Glutamatergic neuron (in vitro differentiated cells): ENCODE results near the gene OBP2A. TPM values are rescaled to one million over a fixed set of nuclear protein-coding genes. Genes with fewer than 3 reads are reported as not detected.

Experiments
- DNase-seq: peaks from one replicate; pipeline ENCODE4 v3.0.0; 2022
- H3K27ac Mint-ChIP-seq: one replicate; pipeline ENCODE4 v1.8.0; 2020; ENCODE audit warnings: mild to moderate bottlenecking, mixed read lengths, inconsistent platforms; ENCODE audit not compliant: unreplicated experiment
- H3K27me3 Mint-ChIP-seq: one replicate; pipeline ENCODE4 v1.8.0; 2020; ENCODE audit warnings: mild to moderate bottlenecking, moderate library complexity, mixed read lengths, inconsistent platforms; ENCODE audit not compliant: unreplicated experiment
- H3K36me3 Mint-ChIP-seq: one replicate; pipeline ENCODE4 v1.8.0; 2020; ENCODE audit warnings: mild to moderate bottlenecking, mixed read lengths, inconsistent platforms; ENCODE audit not compliant: unreplicated experiment
- H3K4me1 Mint-ChIP-seq: one replicate; pipeline ENCODE4 v1.8.0; 2020; ENCODE audit warnings: mild to moderate bottlenecking, low read depth, mixed read lengths, inconsistent platforms; ENCODE audit not compliant: unreplicated experiment
- H3K4me3 Mint-ChIP-seq: one replicate; pipeline ENCODE4 v1.8.0; 2020; ENCODE audit warnings: mild to moderate bottlenecking, mixed read lengths, inconsistent platforms; ENCODE audit not compliant: unreplicated experiment
- H3K9me3 Mint-ChIP-seq: one replicate; pipeline ENCODE4 v1.8.0; 2020; ENCODE audit warnings: mild to moderate bottlenecking, moderate library complexity, mixed read lengths, inconsistent platforms; ENCODE audit not compliant: unreplicated experiment
- CTCF ChIP-seq: fragments of 200-600 bp; sonication (generic); IDR thresholded peaks from one replicate; pipeline ENCODE4 v1.5.0; 2021; ENCODE audit not compliant: partially characterized antibody, unreplicated experiment
- total RNA-seq: library from RNA; stranded (reverse); fragmentation: NEBNext Ultra II Directional; extraction: Animal tissue kit (Norgen Biotek cat#: 25700); gene quantifications from one replicate; pipeline ENCODE4 v1.2.1, GENCODE V29; 2021; ENCODE audit not compliant: unreplicated experiment

OBP2A gene
- total RNA-seq, 1 donor from 2014 or later: not detected

GRCh38 chr9:135514342-135515082, 31.4 kb upstream of the OBP2A start:
- Mint-ChIP-seq H3K4me1 (no peaks in the 10 kb centered on the region), H3K9me3 (peaks cover under 1% of the 10 kb centered on the region), H3K27me3 (peaks cover 3% of the 10 kb centered on the region), H3K27ac (no peak overlapping the region), H3K36me3 (peaks cover 6% of the 10 kb centered on the region), H3K4me3 (no peak overlapping the region)
- no peak for TF ChIP-seq CTCF
- no peak for DNase-seq

GRCh38 chr9:135515083-135515951, 30.6 kb upstream of the OBP2A start:
- H3K4me3 Mint-ChIP-seq: no peak overlapping the region
- no peak overlapping the region for H3K27ac Mint-ChIP-seq
- H3K4me1 Mint-ChIP-seq: no peaks in the 10 kb centered on the region
- H3K36me3 Mint-ChIP-seq: peaks cover 8% of the 10 kb centered on the region
- peaks cover 5% of the 10 kb centered on the region for H3K9me3 Mint-ChIP-seq
- DNase-seq: no peak
- TF ChIP-seq CTCF: no peak
- H3K27me3 Mint-ChIP-seq: peaks cover 7% of the 10 kb centered on the region

GRCh38 chr9:135516132-135516860, 29.6 kb upstream of the OBP2A start:
- H3K27ac Mint-ChIP-seq: no peak overlapping the region

GRCh38 chr9:135517407-135517822, 28.5 kb upstream of the OBP2A start:
- Mint-ChIP-seq H3K4me1 (no peaks in the 10 kb centered on the region), H3K9me3 (peaks cover 5% of the 10 kb centered on the region), H3K27ac (no peak overlapping the region), H3K27me3 (peaks cover 7% of the 10 kb centered on the region), H3K4me3 (no peak overlapping the region), H3K36me3 (peaks cover 8% of the 10 kb centered on the region)
- DNase-seq: no peak
- TF ChIP-seq CTCF: no peak

More at GRCh38 chr9:135516132-135516860, 29.6 kb upstream of the OBP2A start:
- DNase-seq: no peak
- H3K9me3 Mint-ChIP-seq: peaks cover 5% of the 10 kb centered on the region
- H3K4me1 Mint-ChIP-seq: no peaks in the 10 kb centered on the region
- H3K36me3 Mint-ChIP-seq: peaks cover 8% of the 10 kb centered on the region
- no peak for TF ChIP-seq CTCF
- H3K27me3 Mint-ChIP-seq: peaks cover 7% of the 10 kb centered on the region
- H3K4me3 Mint-ChIP-seq: no peak overlapping the region
